Nephron (organoid): Measurements from ENCODE around the gene PAQR9.

Experiments
- H3K27ac Mint-ChIP-seq, 3 experiments: 2 replicates each; pipeline ENCODE4 v1.8.0; 2020; ENCODE audit warnings: mixed read lengths in 3 of 3, mild to moderate bottlenecking in 2 of 3, moderate library complexity in 1 of 3
- H3K27me3 Mint-ChIP-seq: 2 replicates; pipeline ENCODE4 v1.8.0; 2021; ENCODE audit warnings: low read depth, mild to moderate bottlenecking, moderate library complexity, mixed read lengths
- H3K36me3 Mint-ChIP-seq: 2 replicates; pipeline ENCODE4 v1.8.0; 2020; ENCODE audit warnings: low read depth, mixed read lengths
- H3K4me1 Mint-ChIP-seq: 2 replicates; pipeline ENCODE4 v1.8.0; 2020; ENCODE audit warnings: mixed read lengths
- H3K4me3 Mint-ChIP-seq, 3 experiments: 2 replicates each; pipeline ENCODE4 v1.8.0; 2020; ENCODE audit warnings: mild to moderate bottlenecking in 3 of 3, mixed read lengths in 3 of 3, moderate library complexity in 2 of 3
- H3K9me3 Mint-ChIP-seq: 2 replicates; pipeline ENCODE4 v1.8.0; 2020; ENCODE audit warnings: mixed read lengths
- CTCF ChIP-seq, 3 experiments: fragments of 200-600 bp; sonication (generic); IDR thresholded peaks; one replicate each; pipeline ENCODE4 v1.5.0; 2021; ENCODE audit warnings: antibody characterized with exemption in 3 of 3; ENCODE audit not compliant: unreplicated experiment in 3 of 3

PAQR9 gene

DNA sequence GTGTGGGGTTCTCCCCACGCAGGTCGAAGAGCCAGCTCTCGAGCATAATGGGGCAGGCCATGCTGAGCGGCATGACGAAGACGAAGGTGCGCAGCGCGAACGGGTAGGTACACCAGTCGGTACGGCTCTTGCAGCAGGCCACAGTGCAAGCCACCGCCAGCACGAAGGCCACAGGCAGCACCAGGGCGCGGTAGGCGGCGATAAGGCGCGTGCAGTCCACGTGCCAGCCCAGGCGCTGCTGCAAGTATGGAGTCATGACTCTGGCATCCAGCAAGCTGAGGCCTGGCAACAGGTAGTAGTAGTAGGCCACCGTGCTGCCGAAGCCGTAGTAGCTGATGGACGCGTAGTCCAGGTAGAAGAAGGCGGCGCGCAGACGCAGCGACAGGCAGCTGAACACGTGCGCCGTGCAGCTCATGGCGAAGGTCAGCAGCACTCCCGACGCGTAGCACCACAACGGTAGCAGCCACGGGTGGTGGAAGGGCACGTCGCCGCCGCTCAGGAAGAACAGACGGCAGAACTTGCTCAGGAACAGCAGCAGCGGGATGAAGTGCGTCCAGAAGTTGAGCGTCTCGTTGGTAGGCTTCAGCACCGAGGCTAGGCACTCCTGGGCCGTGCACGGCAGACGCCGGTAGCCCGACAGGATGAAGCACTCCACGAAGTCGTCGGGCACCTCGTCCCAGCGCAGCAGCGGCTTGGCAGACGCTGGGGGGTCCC lies 797 bp downstream of the PAQR9 start:
- peak overlapping the region; percentile 92 to 94 (median 93) for H3K4me3 Mint-ChIP-seq
- peak overlapping the region in 1 of 3 experiments; percentile 68 for H3K27ac Mint-ChIP-seq
- no peak for TF ChIP-seq CTCF (IDR thresholded peaks at IDR 0.05; ENCODE audit: unreplicated experiment in 3 of 3)
- H3K27me3 Mint-ChIP-seq, result peaks cover 56% of the 10 kb centered on the region
- H3K36me3 Mint-ChIP-seq, result no peaks in the 10 kb centered on the region
- H3K9me3 Mint-ChIP-seq, result peaks cover 11% of the 10 kb centered on the region
- H3K4me1 Mint-ChIP-seq, result no peaks in the 10 kb centered on the region

GRCh38 chr3:142962175-142962519 lies 1.3 kb downstream of the PAQR9 start:
- peaks cover 11% of the 10 kb centered on the region for H3K9me3 Mint-ChIP-seq
- H3K27ac Mint-ChIP-seq, result peak overlapping the region in 1 of 3 experiments; percentile 49
- H3K36me3 Mint-ChIP-seq, result no peaks in the 10 kb centered on the region
- peaks cover 61% of the 10 kb centered on the region for H3K27me3 Mint-ChIP-seq
- no peak for TF ChIP-seq CTCF (IDR thresholded peaks at IDR 0.05; ENCODE audit: unreplicated experiment in 3 of 3)
- peak overlapping the region; percentile 92 to 94 (median 93) for H3K4me3 Mint-ChIP-seq
- H3K4me1 Mint-ChIP-seq, result no peaks in the 10 kb centered on the region

GRCh38 chr3:142961539-142961938 lies 1.9 kb downstream of the PAQR9 start:
- H3K4me3 Mint-ChIP-seq, result peak overlapping the region; percentile 92 to 94 (median 93)
- TF ChIP-seq CTCF (IDR thresholded peaks at IDR 0.05; ENCODE audit: unreplicated experiment in 3 of 3), result no peak
- peak overlapping the region in 1 of 3 experiments; percentile 49 for H3K27ac Mint-ChIP-seq
- peaks cover 58% of the 10 kb centered on the region for H3K27me3 Mint-ChIP-seq
- no peaks in the 10 kb centered on the region for H3K36me3 Mint-ChIP-seq
- peaks cover 11% of the 10 kb centered on the region for H3K9me3 Mint-ChIP-seq
- no peaks in the 10 kb centered on the region for H3K4me1 Mint-ChIP-seq

- Mint-ChIP-seq H3K36me3 (no peaks in the 10 kb centered on the region), H3K27ac (no peak overlapping the region), H3K4me1 (no peaks in the 10 kb centered on the region)
Measured at GRCh38 chr3:142960322-142960850, 3.1 kb downstream of the PAQR9 start.

GRCh38 chr3:142958707-142959106 lies 4.8 kb downstream of the PAQR9 start:
- H3K36me3 Mint-ChIP-seq, result no peaks in the 10 kb centered on the region
- TF ChIP-seq CTCF (IDR thresholded peaks at IDR 0.05; ENCODE audit: unreplicated experiment in 3 of 3), result no peak
- no peaks in the 10 kb centered on the region for H3K4me1 Mint-ChIP-seq
- H3K27me3 Mint-ChIP-seq, result peaks cover 32% of the 10 kb centered on the region
- no peak overlapping the region for H3K4me3 Mint-ChIP-seq
- peaks cover 7% of the 10 kb centered on the region for H3K9me3 Mint-ChIP-seq
- H3K27ac Mint-ChIP-seq, result no peak overlapping the region

More at GRCh38 chr3:142960322-142960850, 3.1 kb downstream of the PAQR9 start:
- no peak for TF ChIP-seq CTCF (IDR thresholded peaks at IDR 0.05; ENCODE audit: unreplicated experiment in 3 of 3)
- Mint-ChIP-seq H3K4me3 (no peak overlapping the region), H3K27me3 (peaks cover 47% of the 10 kb centered on the region), H3K9me3 (peaks cover 11% of the 10 kb centered on the region)

DNA sequence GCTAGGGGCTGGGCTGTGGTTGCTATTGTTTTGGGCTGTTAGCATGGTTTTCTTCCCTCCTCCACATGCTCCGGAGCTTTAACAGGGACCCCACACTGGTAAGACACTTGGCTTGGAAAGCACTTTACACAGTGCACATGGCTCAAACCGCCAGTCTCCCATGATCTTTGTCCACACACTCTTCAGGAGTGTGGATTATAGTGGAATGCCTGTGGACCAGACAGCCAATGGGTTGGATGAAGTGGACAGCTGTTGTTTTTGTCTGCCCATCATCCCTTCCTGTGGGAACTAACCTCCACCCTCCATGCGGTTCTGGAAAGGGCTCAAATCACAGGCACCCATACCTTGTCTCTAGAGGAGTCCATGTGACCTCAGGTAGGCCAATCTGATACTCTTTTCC lies 10.0 kb downstream of the PAQR9 start:
- H3K4me3 Mint-ChIP-seq, result no peak overlapping the region

More for the DNA sequence above, 10.0 kb downstream of the PAQR9 start:
- Mint-ChIP-seq H3K4me1 (no peaks in the 10 kb centered on the region), H3K36me3 (no peaks in the 10 kb centered on the region), H3K27ac (no peak overlapping the region), H3K9me3 (no peaks in the 10 kb centered on the region), H3K27me3 (peaks cover 12% of the 10 kb centered on the region)
- no peak for TF ChIP-seq CTCF (IDR thresholded peaks at IDR 0.05; ENCODE audit: unreplicated experiment in 3 of 3)
